HG03103 (cell line): Measurements from ENCODE around the gene SRD5A1.

Source experiments
- ATAC-seq: cut with Tn5 transposase; IDR thresholded peaks from one replicate; pipeline ENCODE4 v1.9.1; 2021; ENCODE audit warnings: low read depth; ENCODE audit not compliant: unreplicated experiment

Gene SRD5A1

GRCh38 chr5:6723122-6723815, 90.0 kb downstream of the SRD5A1 start:
- ATAC-seq = no peak

GRCh38 chr5:6723816-6724300, 90.6 kb downstream of the SRD5A1 start:
- no peak for ATAC-seq
